ENCODE results near the gene MRPS15.

DNA sequence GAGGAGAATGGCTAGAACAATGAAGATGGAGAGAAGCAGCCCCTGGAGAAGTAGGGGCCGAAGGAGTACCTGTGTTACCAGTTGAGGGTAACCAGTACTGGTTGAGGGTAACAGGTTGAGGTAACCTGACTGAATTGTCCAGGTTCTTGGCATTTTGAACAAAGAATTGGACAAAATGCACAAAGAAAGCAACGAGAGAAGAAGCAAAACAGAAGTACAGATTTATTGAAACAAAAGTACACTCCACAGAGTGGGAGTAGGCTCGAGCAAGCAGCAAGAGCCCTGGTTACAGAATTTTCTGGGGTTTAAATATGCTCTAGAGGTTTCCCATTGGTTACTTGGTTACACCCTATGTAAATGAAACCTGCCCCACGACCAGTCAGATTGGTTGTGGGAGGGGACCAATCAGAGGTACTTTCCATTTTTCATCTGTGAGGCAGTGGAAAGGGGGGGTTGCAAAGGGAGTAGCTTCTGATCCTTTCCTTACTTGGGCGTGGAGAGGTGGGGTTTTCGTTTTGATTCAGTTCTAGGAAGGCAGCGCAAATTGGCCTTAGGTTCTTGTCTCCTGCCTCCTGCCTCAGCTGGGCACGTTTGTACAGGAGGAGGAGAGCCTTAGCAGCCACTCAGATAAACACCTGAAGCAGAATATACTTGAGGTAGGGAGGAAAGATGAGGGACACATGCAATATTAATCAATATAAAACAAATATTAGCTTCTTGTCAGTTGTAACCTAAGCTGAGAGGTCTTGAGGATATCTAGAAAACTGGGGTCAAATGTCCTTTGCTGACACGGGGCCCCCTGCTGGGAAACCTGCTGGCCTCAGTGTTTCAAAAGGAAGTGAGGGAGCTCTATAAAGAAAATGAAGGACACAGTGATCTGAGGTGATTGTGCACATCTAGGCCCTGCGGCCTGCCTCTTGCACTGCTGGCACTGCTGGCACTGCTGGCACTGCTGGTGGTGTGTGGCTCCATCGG, 52.2 kb downstream of the MRPS15 start:
- TF ChIP-seq POLR2A (IDR thresholded peaks at IDR 0.05) (no peak), POLR2AphosphoS5 (IDR thresholded peaks at IDR 0.05) (no peak)
